ENCODE results near the gene SIX6. TPM values are rescaled to one million over a fixed set of nuclear protein-coding genes. Genes with fewer than 3 reads are reported as not detected.

SIX6 gene
- total and polyA plus RNA-seq, 10 of the 15 experiments (the other 5 are each of a cell fraction or from before 2014, with no cell fraction given) = not detected

DNA sequence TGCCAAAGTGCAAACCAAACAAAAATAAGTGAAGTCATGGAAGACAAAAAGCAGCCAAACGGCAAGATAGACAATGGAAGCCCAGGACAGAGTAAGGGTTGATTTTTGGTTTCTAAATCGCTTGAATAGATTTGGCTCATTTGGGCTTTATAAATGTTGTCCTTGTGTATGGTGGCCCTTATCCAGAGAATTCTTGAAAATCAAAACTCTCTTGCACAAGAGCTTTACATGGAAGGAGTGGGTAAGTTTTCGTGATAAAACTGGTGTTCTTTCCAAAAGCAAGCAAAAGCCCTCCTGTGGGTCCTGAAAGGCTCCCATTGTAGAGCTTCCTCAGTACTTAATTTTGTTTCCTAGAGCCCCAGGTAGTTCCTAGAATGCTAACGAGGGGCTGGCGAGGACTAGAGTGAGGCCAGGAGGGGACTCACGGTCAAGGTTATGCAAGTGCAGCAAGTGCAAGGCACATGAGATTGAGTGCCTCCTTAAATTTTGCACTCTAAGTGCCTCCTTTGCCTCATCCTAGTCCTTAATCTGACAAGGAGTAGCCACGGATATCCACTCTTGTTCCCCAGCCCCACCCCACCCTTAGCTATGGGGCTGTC lies 4.1 kb downstream of the SIX6 start:
- Histone ChIP-seq H3K4me3 (no peak overlapping the region), H3K27me3 (replicated peaks in 1 of 2; ENCODE audit: control insufficient read depth in 2 of 2, insufficient read depth in 2 of 2, low read length in 1 of 2) (peaks cover 19 to 28% of the 10 kb centered on the region in 2 experiments), H3K4me2 (ENCODE audit: control insufficient read depth, insufficient read depth) (no peak overlapping the region), H3K27ac (ENCODE audit: control insufficient read depth, insufficient read depth) (no peak overlapping the region), H3K4me1 (ENCODE audit: control insufficient read depth, insufficient read depth, low read length) (no peaks in the 10 kb centered on the region), H4K20me1 (ENCODE audit: control insufficient read depth, insufficient read depth) (no peaks in the 10 kb centered on the region), H3K9me3 (replicated peaks; ENCODE audit: control insufficient read depth, insufficient read depth, low read length) (no peaks in the 10 kb centered on the region; the same call in 2 of the 3 replicates), H3K36me3 (ENCODE audit: control insufficient read depth in 2 of 2, insufficient read depth in 2 of 2, low read length in 1 of 2) (no peaks in the 10 kb centered on the region), H3K79me2 (ENCODE audit: control insufficient read depth, insufficient read depth, low read length) (no peaks in the 10 kb centered on the region), H2AFZ (ENCODE audit: control insufficient read depth, low read depth, low read length) (no peak overlapping the region), H3K9ac (ENCODE audit: control insufficient read depth, insufficient read depth, low read length) (no peak overlapping the region)
- in situ Hi-C loops (cut with MboI) = no loop called here
- TF ChIP-seq IRF4 (IDR thresholded peaks at IDR 0.05; ENCODE audit: low read depth, low read length) = no peak
- no peak for TF ChIP-seq POLR2AphosphoS5 (IDR thresholded peaks at IDR 0.05; ENCODE audit: low read length)
- no peak for TF ChIP-seq ZNF274 (IDR thresholded peaks at IDR 0.05; ENCODE audit: insufficient read depth, insufficient read length)
- TF ChIP-seq EZH2 (IDR thresholded peaks at IDR 0.05; ENCODE audit: borderline replicate concordance, control insufficient read depth, low read depth, low read length) = no peak
- no peak for TF ChIP-seq HDAC2 (IDR thresholded peaks at IDR 0.05)
- TF ChIP-seq, protein P1, sequence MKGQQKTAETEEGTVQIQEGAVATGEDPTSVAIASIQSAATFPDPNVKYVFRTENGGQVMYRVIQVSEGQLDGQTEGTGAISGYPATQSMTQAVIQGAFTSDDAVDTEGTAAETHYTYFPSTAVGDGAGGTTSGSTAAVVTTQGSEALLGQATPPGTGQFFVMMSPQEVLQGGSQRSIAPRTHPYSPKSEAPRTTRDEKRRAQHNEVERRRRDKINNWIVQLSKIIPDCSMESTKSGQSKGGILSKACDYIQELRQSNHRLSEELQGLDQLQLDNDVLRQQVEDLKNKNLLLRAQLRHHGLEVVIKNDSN (IDR thresholded peaks at IDR 0.05; ENCODE audit: borderline replicate concordance, extremely low read length, insufficient read depth, low read depth, low read length) = no peak
- TF ChIP-seq TCF7 (IDR thresholded peaks at IDR 0.05; ENCODE audit: borderline replicate concordance) = no peak
- TF ChIP-seq, protein P2, sequence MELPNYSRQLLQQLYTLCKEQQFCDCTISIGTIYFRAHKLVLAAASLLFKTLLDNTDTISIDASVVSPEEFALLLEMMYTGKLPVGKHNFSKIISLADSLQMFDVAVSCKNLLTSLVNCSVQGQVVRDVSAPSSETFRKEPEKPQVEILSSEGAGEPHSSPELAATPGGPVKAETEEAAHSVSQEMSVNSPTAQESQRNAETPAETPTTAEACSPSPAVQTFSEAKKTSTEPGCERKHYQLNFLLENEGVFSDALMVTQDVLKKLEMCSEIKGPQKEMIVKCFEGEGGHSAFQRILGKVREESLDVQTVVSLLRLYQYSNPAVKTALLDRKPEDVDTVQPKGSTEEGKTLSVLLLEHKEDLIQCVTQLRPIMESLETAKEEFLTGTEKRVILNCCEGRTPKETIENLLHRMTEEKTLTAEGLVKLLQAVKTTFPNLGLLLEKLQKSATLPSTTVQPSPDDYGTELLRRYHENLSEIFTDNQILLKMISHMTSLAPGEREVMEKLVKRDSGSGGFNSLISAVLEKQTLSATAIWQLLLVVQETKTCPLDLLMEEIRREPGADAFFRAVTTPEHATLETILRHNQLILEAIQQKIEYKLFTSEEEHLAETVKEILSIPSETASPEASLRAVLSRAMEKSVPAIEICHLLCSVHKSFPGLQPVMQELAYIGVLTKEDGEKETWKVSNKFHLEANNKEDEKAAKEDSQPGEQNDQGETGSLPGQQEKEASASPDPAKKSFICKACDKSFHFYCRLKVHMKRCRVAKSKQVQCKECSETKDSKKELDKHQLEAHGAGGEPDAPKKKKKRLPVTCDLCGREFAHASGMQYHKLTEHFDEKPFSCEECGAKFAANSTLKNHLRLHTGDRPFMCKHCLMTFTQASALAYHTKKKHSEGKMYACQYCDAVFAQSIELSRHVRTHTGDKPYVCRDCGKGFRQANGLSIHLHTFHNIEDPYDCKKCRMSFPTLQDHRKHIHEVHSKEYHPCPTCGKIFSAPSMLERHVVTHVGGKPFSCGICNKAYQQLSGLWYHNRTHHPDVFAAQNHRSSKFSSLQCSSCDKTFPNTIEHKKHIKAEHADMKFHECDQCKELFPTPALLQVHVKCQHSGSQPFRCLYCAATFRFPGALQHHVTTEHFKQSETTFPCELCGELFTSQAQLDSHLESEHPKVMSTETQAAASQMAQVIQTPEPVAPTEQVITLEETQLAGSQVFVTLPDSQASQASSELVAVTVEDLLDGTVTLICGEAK (IDR thresholded peaks at IDR 0.05; ENCODE audit: borderline replicate concordance) = no peak
- TF ChIP-seq GATAD2B (conservative IDR thresholded peaks at IDR 0.05; ENCODE audit: low read depth) = no peak
- TF ChIP-seq, protein P3, sequence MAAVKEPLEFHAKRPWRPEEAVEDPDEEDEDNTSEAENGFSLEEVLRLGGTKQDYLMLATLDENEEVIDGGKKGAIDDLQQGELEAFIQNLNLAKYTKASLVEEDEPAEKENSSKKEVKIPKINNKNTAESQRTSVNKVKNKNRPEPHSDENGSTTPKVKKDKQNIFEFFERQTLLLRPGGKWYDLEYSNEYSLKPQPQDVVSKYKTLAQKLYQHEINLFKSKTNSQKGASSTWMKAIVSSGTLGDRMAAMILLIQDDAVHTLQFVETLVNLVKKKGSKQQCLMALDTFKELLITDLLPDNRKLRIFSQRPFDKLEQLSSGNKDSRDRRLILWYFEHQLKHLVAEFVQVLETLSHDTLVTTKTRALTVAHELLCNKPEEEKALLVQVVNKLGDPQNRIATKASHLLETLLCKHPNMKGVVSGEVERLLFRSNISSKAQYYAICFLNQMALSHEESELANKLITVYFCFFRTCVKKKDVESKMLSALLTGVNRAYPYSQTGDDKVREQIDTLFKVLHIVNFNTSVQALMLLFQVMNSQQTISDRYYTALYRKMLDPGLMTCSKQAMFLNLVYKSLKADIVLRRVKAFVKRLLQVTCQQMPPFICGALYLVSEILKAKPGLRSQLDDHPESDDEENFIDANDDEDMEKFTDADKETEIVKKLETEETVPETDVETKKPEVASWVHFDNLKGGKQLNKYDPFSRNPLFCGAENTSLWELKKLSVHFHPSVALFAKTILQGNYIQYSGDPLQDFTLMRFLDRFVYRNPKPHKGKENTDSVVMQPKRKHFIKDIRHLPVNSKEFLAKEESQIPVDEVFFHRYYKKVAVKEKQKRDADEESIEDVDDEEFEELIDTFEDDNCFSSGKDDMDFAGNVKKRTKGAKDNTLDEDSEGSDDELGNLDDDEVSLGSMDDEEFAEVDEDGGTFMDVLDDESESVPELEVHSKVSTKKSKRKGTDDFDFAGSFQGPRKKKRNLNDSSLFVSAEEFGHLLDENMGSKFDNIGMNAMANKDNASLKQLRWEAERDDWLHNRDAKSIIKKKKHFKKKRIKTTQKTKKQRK (IDR thresholded peaks at IDR 0.05; ENCODE audit: low read depth, low read length) = no peak
- no peak for TF ChIP-seq TAF1 (IDR thresholded peaks at IDR 0.05; ENCODE audit: borderline replicate concordance, low read depth, low read length)
- no peak for TF ChIP-seq SUZ12 (IDR thresholded peaks at IDR 0.05; ENCODE audit: unreplicated experiment)
- TF ChIP-seq, protein P4, sequence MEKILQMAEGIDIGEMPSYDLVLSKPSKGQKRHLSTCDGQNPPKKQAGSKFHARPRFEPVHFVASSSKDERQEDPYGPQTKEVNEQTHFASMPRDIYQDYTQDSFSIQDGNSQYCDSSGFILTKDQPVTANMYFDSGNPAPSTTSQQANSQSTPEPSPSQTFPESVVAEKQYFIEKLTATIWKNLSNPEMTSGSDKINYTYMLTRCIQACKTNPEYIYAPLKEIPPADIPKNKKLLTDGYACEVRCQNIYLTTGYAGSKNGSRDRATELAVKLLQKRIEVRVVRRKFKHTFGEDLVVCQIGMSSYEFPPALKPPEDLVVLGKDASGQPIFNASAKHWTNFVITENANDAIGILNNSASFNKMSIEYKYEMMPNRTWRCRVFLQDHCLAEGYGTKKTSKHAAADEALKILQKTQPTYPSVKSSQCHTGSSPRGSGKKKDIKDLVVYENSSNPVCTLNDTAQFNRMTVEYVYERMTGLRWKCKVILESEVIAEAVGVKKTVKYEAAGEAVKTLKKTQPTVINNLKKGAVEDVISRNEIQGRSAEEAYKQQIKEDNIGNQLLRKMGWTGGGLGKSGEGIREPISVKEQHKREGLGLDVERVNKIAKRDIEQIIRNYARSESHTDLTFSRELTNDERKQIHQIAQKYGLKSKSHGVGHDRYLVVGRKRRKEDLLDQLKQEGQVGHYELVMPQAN (conservative IDR thresholded peaks at IDR 0.05) = no peak
- TF ChIP-seq STAT1 (conservative IDR thresholded peaks at IDR 0.05) = no peak
- CTCF ChIA-PET = no interaction called here
- SMC1A ChIA-PET (ENCODE audit: uncharacterized antibody, unreplicated experiment) = interaction anchor here (0.6 kb wide), 1 partner anchor 317 kb away, joined by 5 read pairs; no protein-coding TSS in a partner anchor
- WGBS (ENCODE audit: insufficient coverage, insufficient replicate concordance, low lambda C conversion rate, missing lambda C conversion rate) = 1% methylated on average over 7 of the region's 7 CpGs
- POLR2A ChIA-PET = no interaction called here
- no peak for ATAC-seq
- BruUV-seq (replicated peaks) = no TSS peak
- no peak for DNase-seq (ENCODE audit: low read depth, low spot score)
- intact Hi-C loops (cut with micrococcal nuclease; ENCODE audit: unreplicated experiment) = no loop called here
- no peak for FAIRE-seq
- RAD21 ChIA-PET (ENCODE audit: unreplicated experiment) = no interaction called here
